ENCODE results near the gene INTS3.

Gene INTS3

GRCh38 chr1:153795934-153796785, 68.3 kb downstream of the INTS3 start:
- DNase-seq (ENCODE audit: low read depth in 1 of 2, low spot score in 1 of 2) = no peak

- DNase-seq (ENCODE audit: low read depth in 1 of 2, low spot score in 1 of 2) = peak; percentile 61 to 72
These were observed 69.2 kb downstream of the INTS3 start for GRCh38 chr1:153796786-153797659.

DNA sequence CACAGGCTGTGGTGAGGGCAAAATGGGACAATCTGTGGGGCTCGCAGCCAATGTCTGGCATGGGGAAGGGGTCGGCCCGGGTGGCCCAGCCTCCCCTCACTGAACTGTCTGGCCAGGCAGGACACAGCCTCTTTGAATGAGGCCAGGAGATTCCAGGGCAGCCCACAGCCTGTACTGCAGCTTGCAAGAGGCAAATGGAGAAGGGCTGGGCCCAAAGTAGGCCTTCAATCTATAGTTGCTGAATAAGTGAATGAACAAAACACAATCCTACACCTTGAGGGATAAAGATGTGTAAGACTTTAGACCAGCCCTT, 70.6 kb downstream of the INTS3 start:
- no peak for DNase-seq (ENCODE audit: low read depth in 1 of 2, low spot score in 1 of 2)

GRCh38 chr1:153799016-153799415, 71.2 kb downstream of the INTS3 start:
- DNase-seq (ENCODE audit: low read depth in 1 of 2, low spot score in 1 of 2) = no peak

GRCh38 chr1:153799566-153800465, 72.0 kb downstream of the INTS3 start:
- DNase-seq (ENCODE audit: low read depth in 1 of 2, low spot score in 1 of 2) = no peak

GRCh38 chr1:153800516-153800915, 72.7 kb downstream of the INTS3 start:
- DNase-seq (ENCODE audit: low read depth in 1 of 2, low spot score in 1 of 2) = no peak

DNA sequence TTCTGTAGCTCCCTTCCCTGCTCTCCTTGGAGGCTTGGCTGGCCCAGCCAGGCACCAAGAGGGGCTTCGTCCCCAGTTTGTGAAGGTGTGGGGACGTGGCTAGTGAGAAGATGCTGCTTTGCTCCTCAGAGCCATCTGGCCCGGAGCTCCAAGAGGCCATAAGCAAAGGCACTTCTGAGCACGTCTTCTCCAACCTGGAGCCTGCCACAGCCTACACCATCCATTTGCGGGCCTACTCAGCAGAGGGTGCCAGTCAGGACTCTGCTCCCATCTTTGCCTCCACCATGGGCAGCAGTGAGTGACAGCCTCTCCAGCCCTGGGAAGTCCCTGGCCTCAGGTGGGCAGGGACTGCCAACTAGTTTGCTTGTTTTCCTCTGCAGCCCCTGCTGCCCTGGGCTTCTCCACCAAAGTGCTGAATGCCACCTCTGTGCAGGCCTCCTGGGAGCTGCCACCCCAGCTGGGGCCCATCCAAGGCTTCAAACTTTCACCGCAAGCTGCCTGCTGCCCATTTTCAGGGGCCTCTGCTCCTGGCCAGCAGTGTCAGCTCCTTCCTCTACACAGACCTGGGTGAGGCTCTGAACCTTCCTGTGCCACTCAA, 73.3 kb downstream of the INTS3 start:
- DNase-seq (ENCODE audit: low read depth in 1 of 2, low spot score in 1 of 2) = no peak

DNA sequence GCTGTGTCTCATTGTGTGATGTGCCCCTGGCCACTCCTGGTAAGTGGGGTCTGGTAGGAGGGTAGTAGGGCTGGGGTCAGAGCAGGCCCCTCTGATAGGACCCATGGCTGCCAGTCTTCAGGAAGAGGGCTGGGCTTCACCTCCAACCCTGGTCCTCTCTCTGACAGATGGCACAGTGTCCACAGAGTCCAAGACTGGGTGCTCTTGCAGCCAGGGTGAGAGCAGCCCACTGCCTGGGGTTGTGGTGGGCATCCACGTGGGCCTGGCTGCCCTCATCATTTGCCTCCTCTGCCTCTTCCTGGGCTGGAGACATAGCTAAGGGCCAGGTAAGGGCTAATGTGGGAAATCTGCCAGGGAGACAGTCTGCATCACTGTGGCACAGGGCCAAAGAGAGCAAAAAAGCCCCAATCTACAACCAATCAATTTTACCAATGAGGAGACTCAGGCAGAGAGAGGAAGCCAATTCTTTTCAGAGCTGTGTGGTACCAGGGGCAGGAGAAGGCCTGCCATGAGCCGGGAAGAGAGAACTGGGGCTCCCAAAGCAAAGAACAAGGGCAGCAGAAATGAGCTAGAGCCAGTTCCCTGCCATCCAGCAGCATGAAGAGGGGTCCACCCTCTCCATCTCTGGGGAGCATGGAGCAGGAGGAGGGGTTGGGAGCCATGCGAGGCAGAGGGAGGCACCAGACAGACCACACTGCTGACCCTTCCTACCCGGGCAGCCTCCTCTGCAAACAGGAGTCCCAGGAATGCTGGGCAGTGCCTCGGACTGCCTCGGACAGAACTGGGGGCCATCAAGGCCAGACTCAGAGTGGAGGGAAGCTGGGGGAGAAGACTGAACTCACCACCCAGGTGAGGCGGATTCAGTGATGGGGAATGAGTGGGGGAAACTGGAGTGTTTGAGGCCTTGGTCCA, 74.2 kb downstream of the INTS3 start:
- DNase-seq (ENCODE audit: low read depth in 1 of 2, low spot score in 1 of 2) = no peak

GRCh38 chr1:153803470-153804056, 75.7 kb downstream of the INTS3 start:
- DNase-seq (ENCODE audit: low read depth in 1 of 2, low spot score in 1 of 2) = no peak

GRCh38 chr1:153804112-153804511, 76.3 kb downstream of the INTS3 start:
- DNase-seq (ENCODE audit: low read depth in 1 of 2, low spot score in 1 of 2) = no peak

GRCh38 chr1:153805042-153805745, 77.3 kb downstream of the INTS3 start:
- peak in 1 of 2 donors; percentile 44 for DNase-seq (ENCODE audit: low read depth in 1 of 2, low spot score in 1 of 2)

DNA sequence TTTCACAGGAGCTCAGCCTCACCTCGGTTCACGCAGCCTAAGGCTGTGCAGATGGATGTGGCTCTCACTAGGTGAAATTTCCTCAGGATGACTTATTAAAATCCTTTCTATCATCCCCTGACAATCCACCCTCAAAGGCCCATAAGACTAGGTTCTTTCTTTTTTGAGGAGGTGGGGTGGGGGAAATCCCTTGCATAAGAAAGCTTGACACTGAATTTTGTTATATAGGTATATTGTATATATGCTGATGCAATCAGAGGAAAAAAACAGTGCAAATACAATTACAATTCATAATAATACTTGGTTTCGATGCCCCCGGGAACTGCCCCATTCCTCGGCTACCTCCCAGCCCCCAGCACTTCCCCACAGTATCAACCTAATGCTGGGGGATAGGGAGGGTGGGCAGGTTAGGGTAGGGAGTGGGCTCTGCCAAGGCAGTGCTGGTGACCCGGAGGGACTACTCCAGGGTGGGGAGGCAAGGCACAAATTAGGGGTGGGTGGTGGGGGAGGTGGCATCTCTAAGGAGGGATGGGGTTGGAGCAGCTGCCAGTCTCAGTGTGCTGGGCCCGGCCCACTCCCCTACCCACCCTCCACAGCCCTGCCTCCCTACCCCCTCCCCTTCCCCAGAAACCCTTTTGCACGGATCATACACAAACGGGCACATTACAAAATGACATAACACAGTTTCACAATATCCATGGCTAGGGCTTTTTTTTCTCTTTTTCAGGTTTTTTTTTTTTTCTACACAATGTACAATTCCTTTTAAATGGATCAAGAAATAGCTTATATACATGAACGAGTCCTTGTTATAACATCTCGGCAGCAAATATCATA, 78.3 kb downstream of the INTS3 start:
- no peak for DNase-seq (ENCODE audit: low read depth in 1 of 2, low spot score in 1 of 2)

DNA sequence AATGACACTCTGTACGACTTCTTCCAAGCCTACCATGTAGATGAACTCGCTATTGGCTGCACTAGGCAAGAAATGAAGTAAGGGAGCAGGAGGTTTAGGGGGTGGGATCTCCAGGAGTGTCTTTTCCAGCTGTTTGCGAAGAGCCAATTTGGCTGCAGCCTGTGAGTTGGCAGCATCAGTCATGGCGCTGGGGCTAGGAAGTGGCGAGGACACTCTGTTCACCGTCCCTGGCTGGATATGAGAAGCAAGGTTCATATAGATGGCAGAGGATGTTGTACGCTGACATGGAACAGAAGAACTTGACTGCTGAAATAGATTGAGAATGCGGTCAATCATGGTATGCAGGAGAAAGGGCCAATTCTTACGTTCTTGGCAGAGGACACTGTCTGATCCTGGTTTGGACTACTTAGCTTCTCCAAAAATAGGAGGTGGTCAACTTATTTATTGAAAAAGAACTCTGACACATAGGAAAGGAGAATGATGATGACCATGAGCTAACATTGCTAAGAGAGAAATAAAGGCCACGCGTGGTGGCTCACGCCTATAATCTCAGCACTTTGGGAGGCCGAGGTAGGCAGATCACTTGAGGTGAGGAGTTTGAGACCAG, 88.5 kb downstream of the INTS3 start:
- no peak for DNase-seq (ENCODE audit: low read depth in 1 of 2, low spot score in 1 of 2)

GRCh38 chr1:153818876-153819275, 91.0 kb downstream of the INTS3 start:
- no peak for DNase-seq (ENCODE audit: low read depth in 1 of 2, low spot score in 1 of 2)

Measured in activated T-helper 1 cell treated with anti-CD3 and anti-CD28 coated beads, Interleukin-2, amount 50 U/mL, for 16 hours (primary cell).